ENCODE data around the gene CORO7.
A peak's percentile ranks its signal among the peaks of the same experiment; 100 is the strongest.

CORO7 gene

DNA sequence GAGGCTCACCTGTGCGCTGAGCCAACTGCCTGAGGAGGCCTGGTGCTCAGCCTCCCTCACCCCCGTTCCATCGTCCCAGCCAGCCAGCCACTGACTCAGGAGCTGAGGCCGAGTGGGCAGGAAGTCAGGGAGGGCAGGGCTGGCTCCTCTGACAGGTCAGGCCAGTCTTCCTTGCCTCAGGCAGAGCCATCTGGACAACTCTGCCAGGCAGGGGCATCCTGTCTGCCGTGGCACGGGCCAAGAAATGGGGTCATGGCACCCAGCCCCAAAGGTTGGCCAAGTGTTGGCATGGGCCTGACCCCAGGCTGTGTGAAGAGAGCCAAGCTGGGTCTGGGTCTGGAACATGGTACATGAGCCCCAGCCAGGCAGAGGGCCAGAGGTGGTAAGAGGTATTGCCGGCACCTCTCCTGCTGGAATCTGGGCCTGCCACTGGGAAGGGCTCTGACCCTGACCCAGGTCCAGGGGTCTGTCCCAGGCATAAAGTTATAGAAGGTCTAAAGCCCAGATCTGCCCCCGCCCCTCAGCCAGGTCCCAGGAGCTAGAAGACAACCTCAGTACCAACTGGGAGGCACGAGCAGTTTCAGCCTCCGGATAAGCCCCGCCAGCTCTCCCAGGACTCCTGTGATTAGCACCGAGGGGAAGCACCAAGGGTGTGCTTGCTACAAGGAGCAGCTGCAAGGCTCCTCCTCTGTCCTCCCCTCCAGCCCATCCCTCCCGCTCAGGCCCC lies 47.2 kb downstream of the CORO7 start:
- DNase-seq = no peak

DNA sequence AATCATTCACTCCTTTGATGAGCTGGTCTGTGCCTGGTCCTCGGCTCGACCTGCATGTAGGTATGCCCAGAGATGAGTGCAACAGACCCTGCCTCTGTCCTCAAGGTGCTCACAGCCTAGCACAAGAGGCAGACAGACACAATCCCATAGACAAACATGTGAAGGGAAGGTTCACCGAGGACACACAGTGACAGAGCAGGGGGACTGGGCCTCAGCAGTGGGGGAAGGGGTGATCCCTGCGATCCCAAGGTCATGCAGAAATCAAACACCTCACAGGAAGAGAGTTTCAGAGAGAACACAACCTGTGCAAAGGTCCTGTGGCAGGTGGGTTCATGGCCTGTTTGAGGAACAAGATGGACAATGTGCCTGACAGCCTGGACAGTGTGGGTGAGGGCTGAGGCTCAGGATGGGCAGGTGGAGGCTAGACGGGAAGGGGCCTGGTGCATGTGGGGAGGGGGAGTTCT lies 49.0 kb downstream of the CORO7 start:
- no peak for DNase-seq

DNA sequence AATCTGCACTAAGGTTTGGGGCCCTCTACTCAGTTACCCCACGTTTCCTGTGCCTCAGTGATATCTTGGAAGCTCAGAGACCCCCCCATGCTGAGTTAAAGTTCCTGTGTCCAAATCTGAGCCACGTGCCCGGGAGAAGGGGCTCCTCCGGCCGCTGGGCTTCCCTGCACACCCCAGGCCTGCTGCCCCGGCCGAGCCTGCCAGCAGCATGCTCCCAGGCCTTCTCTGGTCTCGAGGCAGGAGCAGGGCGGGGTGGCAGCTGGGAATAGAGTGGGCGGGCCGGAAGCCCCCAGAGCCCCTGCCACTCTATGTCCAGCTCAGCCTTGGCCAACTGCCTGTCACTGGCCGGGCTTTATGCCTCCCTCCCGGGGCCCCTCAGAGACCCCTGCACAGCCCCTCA lies 50.4 kb downstream of the CORO7 start:
- DNase-seq = no peak

DNA sequence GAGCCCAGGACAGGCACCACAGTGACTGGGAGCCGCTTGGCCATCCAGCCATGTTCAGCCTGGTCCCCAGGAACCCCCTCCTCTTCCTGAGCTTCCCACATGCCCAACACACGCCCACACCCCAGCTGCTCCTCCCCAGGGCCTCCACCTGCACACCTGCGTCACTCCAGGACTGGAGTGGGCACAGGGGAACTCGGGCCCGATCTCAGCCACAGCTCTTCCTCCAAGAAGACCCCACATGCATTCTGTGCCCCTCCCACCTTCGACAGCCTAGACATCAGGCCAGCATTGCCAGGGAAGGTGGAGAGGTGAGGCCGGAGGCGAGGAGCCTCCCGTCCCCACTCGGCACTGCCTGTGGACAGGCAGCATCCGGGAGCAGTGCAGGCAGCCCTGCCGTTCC lies 50.8 kb downstream of the CORO7 start:
- no peak for DNase-seq

DNA sequence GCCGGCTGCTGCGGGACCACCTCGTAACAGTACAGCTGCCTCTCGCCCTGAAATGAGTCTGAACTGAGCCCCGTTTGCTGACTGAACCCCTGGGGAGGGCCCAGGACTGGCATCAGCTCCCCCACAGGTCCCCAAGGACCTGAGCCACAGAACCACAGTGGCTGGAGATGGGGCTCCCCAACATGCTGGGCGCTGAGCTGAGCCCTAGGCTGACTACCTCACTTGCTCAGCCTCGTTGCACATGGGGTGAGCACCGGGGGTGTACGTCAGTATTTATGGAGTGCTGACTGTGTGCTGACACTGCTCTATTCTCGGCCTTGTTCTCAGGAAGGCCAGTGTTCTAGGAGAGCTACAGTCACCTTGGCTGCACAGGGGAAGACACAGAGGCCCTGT lies 51.4 kb downstream of the CORO7 start:
- DNase-seq = no peak

DNA sequence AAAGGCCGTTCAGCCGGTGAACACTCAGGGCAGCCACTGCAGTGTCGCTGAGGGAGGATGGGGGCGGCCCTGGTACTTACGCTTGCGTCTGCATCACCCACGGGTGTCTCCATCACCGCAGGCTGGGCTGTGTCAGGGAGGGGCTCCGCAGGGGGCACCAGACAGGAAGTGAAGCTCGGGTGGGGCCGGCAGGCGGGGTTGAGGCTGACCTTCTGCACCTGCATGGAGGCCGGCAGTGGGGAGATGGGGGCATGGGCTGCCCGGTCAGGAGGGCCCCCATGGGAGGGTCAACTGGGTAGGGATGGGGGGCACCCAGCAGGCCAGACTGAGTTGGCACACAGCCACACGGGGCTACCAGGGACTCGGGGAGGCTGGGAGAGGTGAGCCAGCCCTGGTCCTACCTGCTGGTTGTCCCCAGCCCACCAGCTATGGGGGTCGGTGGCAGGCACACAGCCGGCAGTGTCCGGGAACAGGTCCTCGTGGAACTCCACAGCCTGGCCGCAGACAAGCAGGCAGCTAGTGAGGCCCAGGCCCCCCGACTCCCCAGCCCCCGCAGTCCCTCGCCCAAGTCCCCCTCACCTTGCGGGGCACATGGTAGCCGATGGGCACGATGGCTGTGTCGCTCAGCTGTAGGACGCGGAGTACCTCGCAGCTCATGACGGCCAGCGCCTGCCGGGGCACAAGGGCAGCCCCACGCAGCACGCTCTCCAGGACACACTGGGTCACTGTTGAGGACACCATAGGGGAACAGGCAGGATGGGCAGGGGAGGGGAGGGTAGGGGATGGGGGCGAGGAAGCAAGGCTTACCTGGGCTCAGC lies 52.0 kb downstream of the CORO7 start:
- no peak for DNase-seq

DNA sequence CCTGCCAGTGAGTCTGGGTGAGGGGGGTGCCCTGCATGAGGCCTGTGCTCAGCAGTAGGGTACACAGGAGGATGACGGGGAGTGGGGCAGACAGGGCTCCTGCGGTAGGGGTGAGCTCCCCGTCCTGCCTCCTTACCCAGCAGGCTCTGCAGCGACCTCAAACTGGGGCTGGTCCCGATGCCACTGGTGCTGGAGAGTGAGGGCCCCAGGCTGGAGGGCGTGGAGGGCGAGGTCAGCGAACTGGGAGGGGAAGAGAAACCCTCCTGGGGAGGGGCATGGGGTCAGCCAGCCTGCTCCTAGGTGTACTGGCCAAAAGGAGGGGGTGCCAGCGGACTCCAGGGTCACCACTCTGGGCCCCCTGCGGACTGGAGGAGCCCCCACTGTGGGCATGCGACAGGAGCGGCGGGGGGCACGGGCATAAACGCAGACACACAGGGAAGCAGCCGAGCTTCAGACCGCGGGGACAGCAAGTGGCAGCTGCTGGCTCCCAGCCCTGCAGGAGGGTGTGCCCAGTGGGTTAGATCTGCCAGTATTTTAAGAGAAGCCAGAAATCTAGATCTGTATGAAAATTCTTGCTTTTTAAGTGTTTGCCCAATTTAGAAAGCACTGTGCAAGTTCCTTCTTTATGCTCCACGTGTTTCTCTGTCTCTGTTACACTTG lies 53.8 kb downstream of the CORO7 start:
- DNase-seq = no peak

DNA sequence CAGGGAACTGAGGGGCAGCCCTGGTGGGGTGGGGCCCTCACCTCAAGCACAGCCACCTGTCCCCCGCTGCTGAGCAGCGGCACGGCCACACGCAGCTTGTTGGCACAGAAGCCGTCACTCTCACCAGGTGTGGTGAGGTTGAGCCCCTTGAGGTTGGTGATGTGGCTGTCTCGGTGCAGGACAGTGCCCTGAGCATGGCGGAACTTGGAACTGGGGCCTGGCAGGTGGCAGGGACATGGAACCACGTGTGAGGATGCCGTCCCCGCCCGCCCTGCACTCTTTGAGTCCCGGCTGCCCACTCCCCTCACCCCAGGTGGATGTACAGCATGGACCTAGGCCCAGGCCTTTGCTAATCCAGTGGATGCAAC lies 54.5 kb downstream of the CORO7 start:
- DNase-seq = no peak

DNA sequence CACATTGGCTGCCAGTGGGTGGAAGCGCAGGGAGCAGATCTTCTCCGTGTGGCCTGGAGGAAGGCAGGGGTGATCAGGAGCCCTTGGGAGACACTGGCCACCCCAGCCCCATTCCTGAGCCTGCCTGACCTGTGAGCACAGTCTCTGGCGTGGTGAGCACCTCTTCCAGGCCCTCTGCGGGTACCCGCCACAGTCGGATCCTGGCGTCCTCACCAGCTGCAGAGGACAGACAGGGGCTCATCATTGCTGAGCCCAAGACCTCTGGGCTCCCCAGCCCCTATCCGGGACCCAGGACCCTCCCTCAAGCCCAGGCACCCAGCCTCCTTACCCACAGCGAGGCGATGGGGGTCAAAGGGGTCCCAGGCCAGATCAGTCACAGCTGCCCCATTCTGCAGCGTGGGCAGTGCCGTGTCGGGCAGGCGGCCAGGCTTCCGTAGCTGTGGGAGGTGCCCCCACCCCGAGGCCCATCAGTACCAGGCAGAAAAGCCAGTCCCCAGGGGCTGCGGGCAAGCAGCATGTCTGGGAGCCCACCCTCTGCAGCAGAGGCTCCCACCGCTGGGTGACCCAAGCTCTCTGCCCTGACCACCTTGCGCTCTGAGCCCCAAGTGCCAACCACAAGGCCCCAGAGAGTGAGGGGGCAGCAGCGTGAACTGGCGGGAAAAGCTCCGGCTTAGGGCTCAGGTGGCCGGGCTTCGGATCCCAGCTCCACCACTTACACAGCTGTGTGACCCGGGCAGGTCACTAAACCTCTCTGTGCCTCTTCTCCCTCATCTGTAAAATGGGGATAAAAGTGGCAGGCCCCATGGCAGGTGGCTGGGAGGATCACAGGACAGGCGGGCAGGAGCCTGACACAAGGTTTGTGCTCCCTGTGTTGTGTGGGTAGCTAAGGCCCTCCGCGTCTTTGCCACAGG lies 55.1 kb downstream of the CORO7 start:
- no peak for DNase-seq

DNA sequence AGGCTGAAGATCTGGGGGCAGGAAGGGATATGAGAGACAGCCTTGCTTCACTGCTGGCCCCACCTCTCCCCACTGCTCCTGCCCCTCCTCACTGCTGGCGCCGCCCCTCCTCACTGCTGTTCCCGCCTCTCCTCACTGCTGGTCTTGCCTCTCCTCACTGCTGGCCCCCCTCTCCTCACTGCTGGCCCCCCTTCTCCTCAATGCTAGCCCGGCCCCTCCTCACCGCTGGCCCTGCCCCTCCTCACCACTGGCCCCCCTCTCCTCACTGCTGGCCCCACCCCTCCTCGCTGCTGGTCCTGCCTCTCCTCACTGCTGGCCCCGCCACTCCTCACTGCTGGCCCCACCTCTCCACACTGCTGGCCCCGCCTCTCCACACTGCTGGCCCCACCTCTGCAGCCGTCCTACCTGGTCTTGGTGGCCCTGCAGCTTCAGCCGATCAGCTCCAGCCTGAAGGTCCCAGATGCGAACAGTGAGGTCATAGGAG lies 55.8 kb downstream of the CORO7 start:
- no peak for DNase-seq

DNA sequence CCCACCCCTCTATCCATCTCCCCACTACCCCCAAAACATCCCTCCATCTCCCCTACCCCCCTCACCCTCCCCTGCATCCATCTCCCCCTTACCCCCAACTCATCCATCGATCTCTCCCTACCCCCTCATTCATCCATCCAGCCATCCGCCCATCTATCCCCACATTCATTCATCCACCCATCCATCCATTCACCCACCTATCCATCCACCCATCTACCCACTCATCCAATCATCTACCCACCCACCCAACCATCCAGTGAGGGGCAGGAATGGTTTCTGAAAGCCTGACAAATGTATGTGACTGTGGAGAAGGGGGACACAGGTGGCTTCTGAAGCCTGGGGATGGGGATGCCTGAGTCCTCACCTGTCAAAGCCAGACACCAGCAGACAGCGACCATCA lies 56.5 kb downstream of the CORO7 start:
- DNase-seq = no peak

DNA sequence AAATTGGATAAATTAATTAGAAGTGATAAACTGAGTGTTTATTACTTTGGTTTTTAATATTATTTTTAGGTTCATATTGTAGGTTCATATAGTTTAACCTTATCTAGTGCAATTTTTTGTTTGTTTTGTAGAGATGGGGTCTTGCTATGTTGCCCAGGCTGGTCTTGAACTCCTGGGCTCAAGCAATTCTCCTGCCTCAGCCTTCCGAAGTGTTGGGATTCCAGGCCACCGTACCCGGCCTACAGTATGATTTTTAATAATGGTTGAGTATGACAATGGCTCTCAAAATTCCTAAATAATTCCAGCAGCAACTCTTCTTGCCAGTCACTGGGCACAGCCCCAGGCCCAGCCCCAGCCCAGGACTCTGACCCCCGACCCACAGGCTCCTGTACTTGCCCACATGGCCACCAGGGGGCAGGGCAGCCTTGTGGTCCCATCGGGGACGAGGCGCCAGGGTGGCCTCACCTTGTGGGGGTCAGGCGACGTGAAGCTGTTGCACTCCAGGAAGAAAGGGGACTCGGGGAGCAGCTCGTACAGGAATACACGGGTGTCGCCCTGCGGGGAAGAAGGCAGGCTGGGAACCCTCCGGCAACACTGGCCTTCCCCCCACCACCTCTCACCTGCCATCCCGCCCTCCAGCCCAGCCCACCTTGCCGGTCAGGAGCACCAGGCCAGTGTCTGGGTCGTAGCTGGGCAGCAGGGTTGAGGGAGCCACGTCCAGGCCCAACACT lies 57.4 kb downstream of the CORO7 start:
- DNase-seq = peak; percentile 74

DNA sequence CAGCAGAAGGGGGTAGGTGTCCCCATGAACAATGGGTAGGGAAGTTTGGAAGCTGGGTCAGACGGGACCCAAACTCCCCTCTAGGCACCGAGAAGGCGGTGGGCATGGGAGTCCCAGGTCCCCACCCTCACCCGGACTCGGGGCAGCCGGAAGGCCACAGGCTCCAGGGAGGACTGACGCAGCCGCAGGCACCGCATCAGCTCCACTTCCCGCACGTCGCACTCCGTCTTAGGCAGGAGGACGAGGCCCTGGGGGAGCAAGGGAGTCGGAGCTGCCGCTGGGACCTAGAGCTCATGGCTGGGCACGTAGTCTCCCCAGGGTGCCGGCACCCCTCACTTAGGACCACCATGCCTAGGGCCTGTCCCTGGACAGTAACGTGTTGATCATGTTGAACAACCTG lies 58.2 kb downstream of the CORO7 start:
- DNase-seq = no peak

DNA sequence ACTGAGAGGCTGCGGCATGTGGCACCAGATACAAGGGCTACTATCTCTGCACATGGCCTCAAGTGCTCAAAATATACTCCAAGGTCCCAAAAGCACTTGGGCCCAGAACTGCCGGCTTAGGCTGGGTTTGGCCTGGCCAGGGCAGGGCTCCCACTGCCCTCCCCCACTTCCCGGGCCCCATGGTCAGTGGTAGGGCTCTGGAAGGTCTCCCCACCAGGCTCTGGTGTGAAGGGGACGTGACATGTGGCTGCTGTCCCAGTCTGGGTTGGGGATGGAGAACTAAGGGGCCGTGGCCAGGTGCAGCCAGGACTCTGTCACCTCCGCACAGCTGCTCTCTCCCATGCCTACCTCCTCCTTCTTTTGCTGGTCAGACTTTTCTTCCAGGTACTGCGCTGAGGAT lies 59.6 kb downstream of the CORO7 start:
- no peak for DNase-seq

DNA sequence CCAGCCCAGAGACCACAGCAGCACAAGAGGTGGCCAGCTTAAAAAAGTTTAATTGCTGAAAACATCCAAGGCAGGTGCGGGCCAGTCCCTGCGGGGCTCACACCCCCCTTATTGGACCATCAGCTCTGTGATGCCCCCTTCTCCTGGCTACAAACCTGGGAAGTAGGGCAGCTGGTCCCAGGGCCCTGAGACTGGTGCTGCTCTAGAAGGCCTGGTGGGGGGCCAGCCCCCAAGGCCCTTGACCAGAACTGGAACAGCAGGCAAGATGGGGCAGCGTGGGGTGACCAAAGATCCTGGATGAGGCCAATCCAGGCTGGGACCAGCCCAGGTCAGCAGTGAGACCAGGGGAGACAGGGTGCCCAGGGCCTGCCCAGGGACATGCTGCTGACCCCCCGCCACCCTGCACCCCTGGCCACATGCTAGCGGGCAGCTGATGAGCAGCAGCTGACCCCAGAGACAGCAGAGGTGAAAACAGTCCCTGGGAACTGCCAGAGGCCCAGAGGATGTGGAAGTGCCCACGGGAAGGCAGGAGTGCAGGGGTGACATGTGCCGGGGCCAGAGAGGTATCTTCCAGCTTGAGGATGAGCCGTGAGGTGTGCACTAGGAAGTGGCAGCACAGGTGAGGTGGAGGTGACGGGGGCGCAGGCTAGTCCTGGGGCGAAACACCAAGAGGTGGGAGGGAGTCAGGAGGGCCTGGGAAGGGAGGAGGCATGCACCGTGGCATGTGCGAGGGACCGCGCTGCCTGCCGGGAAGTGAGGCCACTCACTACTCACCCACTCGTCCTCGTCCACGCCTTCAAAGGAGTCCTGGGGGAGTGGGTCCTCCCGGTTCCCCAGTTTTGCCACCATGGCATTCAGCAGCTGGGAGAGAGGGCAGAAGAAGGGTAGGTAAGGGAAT lies 61.6 kb downstream of the CORO7 start:
- no peak for DNase-seq

DNA sequence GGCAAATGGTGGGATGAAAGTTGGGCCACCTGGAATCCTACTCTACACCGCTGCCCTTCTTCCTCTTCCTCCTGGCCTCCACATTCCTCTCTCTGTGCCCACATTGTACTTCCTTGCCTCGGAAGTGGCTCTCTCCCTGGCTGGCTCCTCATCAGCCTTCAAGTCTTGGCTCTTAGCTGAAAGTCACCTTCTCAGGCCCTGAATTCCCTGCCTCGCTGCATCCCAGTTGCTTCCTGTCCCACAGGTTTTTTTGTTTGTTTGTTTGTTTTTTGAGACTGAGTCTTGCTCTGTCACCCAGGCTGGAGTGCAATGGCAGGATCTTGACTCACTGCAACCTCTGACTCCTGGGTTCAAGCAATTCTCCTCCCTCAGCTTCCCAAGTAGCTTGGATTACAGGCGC lies 62.7 kb downstream of the CORO7 start:
- DNase-seq = no peak

DNA sequence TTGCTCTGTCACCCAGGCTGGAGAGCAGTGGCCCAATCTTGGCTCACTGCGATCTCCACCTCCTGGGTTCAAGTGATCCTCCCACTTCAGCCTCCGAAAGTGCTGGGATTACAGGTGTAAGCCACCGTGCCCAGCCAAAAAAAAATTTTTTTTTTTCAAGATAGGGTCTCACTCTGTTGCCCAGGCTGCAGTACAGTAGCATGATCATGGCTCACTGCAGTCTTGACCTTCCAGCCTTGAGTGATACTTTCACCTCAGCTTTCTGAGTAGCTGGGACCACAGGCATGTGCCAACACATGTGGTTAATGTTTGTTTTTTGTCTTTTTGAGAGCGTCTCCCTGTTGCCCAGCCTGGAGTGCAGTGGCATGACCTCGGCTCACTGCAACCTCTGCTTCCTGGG lies 63.6 kb downstream of the CORO7 start:
- no peak for DNase-seq

DNA sequence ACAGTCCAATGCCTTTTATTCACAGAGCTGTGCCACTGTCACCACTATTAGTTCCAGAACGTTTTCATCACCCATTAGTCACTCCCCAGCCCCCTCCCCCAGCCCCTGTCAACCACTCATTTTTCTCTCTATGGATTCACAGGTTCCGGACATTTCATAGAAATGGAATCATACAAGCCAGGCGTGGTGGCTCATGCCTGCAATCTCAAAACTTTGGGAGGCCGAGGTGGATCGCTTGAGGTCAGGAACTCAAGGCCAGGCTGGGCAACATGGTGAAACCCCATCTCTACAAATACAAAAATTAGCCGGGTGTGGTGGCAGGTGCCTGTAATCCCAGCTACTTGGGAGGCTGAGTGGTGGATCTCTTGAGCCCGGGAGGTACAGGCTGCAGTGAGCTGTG lies 64.5 kb downstream of the CORO7 start:
- no peak for DNase-seq

DNA sequence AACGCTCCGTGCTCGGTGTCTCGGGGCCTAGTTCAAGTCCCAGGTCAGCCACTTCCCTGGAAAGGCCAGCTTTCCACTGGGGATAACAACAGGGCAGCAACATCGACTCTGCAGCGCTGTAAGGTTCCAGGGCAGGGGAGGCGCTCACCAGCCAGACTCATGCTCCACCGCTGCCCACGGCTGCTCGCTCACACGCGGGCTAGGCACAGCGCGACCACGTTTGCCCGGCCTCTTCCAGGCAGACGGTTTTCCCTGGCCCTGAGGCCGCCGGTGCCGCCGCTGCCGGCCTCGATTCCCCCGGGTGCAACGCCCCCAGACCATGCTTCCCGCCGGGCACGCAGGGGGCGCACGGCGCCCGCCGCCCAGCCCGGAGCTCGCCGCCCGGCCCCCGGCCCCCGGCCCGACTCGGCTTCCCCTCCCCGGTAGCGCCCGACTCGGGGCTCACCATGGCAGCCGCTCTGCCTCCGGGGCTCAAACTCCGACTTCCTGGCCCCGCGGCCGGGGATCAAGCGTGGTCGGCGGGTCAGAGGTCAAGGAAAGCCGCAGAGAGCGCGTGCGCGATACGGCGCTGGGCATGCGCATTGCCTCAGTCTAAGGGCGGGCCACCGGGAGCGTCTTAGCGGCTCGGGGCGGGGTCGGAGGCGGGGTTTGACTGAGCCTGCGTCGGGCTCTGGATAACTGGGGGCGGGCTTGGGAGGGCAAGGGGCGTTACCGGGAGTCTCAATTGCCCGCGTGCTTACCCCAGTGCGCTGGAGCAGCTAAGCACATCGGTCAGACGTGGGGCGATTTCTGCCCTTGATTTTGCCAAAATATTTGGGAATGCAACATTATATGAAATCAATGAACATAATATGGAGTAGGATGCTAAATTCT lies 65.4 kb downstream of the CORO7 start, which contains the start of gene PAM16:
Gene PAM16, minus strand, starts transcription at position 535 of the 873 bp plus-strand sequence. Its CDS starts 87 bp downstream, at position 448.
- peak; percentile 98 for DNase-seq

DNA sequence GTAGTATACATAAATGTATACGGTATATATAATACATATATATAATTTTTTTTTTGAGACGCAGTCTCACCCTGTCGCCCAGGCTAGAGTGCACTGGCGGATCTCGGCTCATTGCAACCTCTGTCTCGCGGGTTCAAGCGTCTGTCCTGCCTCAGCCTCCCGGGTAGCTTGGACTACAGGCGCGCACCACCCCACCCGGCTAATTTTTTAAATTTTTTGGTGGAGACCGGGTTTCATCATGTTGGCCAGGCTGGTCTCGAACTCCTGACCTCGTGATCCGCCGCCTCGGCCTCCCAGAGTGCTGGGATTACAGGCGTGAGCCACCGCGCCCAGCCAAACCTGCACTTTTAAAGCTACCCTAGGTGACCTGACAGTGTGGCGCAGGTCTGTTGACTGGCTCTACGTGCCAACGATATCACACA lies 66.0 kb downstream of the CORO7 start:
- DNase-seq = no peak

Measured in activated naive CD4-positive, alpha-beta T cell treated with anti-CD3 and anti-CD28 coated beads, Interleukin-2, amount 50 U/mL, for 16 hours (primary cell).